Measurements from ENCODE around the gene GLDN.

The GLDN gene

DNA sequence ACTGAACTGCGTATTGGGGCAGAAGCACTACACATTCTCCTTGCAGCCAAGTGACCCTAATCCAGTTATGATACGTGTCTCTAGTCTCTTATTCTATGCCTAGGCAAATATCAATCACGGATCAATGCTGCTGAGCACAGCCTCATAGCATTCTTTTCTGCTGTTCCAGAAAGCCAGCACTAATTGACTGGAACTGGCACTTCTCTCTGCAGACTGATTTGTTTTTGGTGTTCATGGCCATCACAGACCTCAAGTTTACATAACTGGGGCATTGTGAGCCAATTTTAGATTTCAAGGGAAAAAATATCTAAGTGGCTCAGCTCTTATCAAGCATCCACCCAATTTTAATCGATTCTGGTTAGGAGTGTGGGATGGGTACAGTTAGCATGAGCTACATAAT, 37.9 kb downstream of the GLDN start:
- no peak overlapping the region for H3K27ac Mint-ChIP-seq
- no peaks in the 10 kb centered on the region for H3K4me1 Mint-ChIP-seq (ENCODE audit: low read depth)
- H3K4me3 Mint-ChIP-seq, result no peak overlapping the region
- H3K36me3 Mint-ChIP-seq (ENCODE audit: low read depth), result no peaks in the 10 kb centered on the region
- H3K9me3 Mint-ChIP-seq, result no peaks in the 10 kb centered on the region
- peaks cover 4% of the 10 kb centered on the region for H3K27me3 Mint-ChIP-seq (ENCODE audit: low read depth)

DNA sequence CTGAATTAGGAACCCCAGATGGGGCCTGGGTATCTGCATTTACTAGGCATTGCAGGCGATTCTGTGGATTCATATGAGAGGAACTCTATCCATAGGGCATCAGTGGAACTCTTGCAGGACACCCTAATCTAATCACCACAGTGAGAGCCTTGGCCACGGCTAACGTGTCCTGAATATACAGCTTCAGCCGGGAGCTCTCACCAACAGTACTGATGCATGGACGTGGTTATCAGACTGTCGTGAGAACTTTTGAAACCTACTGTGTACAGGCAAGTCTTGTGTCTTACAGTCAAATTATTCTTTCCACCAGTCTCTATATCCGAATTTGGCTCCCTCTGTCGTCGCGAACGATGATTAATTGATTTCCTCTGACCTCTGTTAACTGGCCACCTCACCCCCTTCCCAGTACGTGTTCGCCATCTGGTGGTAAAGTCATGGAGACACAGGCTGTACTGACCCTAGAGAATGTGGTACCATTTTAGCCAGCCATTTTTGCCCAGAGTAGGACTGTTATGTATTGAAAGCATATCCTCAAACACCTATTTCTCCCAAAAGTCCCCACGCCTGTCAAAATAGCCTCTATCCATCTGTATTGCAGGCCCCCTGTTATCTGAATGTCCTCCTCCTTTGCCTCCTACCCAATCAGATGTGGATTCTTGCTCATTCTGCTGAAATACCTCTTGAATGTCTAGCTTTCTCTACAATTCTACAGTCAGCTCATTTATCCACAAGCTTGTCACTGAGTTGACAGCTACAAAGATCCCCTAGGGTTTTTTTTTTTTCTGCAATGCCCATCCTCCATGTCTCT, 39.7 kb downstream of the GLDN start:
- Mint-ChIP-seq H3K4me3 (no peak overlapping the region), H3K36me3 (ENCODE audit: low read depth) (no peaks in the 10 kb centered on the region), H3K9me3 (no peaks in the 10 kb centered on the region), H3K4me1 (ENCODE audit: low read depth) (no peaks in the 10 kb centered on the region), H3K27me3 (ENCODE audit: low read depth) (peaks cover 4% of the 10 kb centered on the region), H3K27ac (no peak overlapping the region)

DNA sequence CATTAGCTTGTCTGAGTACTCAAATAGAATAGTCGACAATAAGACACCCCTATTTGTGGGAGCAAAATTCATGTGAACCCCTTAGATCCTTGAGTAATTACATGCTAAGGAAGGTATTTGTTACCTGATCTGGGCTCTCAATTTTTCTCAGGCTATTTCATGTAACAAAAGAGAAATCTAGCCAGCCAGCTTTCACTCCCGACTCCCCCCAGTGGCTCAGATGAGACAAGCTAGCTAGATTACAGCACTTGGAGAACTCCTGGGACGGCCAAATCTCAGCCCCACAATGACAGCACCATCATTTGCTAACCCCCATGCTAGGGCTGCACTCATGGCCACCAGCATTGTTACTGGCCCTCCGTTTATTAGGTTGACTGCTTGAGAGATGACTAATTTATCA, 41.3 kb downstream of the GLDN start:
- no peak overlapping the region for H3K4me3 Mint-ChIP-seq
- H3K4me1 Mint-ChIP-seq (ENCODE audit: low read depth), result no peaks in the 10 kb centered on the region
- no peaks in the 10 kb centered on the region for H3K36me3 Mint-ChIP-seq (ENCODE audit: low read depth)
- no peak overlapping the region for H3K27ac Mint-ChIP-seq
- H3K27me3 Mint-ChIP-seq (ENCODE audit: low read depth), result peaks cover 4% of the 10 kb centered on the region
- no peaks in the 10 kb centered on the region for H3K9me3 Mint-ChIP-seq

DNA sequence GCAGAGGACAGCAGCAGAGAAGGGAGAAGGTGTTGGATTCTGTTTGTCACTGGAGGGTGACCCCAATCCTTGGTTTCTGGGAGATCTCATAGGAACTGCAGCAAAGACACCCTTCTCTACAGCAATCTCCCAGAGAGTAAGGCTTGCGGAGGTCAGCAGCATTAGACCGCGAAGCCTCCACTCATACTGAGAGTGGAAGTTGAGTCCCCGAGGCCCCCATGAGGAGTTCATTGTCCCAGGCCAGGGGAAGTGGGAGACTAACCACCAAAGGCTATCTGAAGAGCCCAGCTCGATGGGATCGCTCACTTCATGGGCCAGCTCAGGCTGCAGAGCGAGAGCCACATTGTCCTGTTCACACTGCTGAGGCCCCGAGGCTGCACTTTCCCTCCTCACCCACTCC, 44.6 kb downstream of the GLDN start:
- Mint-ChIP-seq H3K9me3 (no peaks in the 10 kb centered on the region), H3K36me3 (ENCODE audit: low read depth) (no peaks in the 10 kb centered on the region), H3K27ac (no peak overlapping the region), H3K27me3 (ENCODE audit: low read depth) (peaks cover 4% of the 10 kb centered on the region), H3K4me1 (ENCODE audit: low read depth) (no peaks in the 10 kb centered on the region), H3K4me3 (no peak overlapping the region)

DNA sequence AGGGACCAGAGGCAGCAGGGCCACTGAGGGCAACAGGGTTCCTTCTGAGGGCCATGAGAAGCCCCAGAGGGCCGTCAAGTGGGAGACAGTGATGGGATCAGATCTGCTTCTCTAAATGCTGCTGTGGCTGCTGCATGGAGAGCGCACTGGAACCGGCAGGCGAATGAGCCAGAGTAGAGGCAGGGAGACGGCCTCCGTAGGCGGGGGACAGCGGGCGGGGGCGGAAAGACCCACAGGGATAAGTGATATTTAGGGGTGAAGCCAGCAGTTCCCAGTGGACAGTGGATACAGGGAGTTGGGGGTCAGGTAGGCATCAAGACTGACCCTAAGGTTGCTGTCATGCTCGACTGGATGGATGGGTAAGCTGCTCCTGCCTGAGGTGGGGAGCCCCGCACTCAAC, 45.0 kb downstream of the GLDN start:
- H3K9me3 Mint-ChIP-seq, result no peaks in the 10 kb centered on the region

DNA sequence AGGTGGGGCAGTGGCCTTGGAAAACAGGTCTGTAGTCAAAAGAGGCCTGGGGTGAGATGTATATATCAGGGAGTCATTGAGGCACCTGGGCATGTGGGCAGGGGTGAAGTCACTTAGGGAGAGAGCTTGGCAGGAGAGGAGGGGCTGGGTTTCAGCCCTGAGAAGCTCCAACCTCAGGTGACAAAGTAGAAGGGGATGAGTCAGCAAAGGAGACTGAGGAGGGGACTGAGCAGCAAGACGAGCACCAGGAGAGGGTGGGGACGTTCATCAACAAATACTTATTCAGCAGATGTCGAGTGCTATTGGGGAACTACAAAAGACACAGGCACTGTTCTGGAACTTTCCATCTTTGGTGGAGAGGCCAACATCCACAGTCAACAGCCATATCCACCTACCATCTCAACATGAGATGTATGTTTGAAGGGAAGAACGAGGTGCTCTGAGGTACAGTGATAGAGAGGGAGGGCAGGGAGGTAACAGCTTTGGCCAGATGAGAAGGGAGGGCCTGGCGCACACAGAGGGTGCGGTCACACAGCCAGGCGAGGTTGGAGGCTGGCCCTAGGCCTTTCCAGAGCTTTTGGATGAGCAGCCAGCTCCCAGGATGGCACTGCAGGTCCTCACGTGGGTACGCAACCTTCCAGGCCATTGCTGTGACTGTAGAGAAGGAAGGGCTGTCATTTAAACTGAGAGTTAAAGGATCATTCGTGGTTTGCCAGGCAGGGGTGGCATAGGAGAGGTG, 45.7 kb downstream of the GLDN start:
- no peaks in the 10 kb centered on the region for H3K4me1 Mint-ChIP-seq (ENCODE audit: low read depth)
- H3K27ac Mint-ChIP-seq, result no peak overlapping the region
- H3K27me3 Mint-ChIP-seq (ENCODE audit: low read depth), result peaks cover 4% of the 10 kb centered on the region
- H3K4me3 Mint-ChIP-seq, result no peak overlapping the region
- no peaks in the 10 kb centered on the region for H3K9me3 Mint-ChIP-seq
- no peaks in the 10 kb centered on the region for H3K36me3 Mint-ChIP-seq (ENCODE audit: low read depth)

More for the DNA sequence above, 45.0 kb downstream of the GLDN start:
- no peak overlapping the region for H3K27ac Mint-ChIP-seq
- peaks cover 4% of the 10 kb centered on the region for H3K27me3 Mint-ChIP-seq (ENCODE audit: low read depth)
- no peaks in the 10 kb centered on the region for H3K36me3 Mint-ChIP-seq (ENCODE audit: low read depth)
- H3K4me1 Mint-ChIP-seq (ENCODE audit: low read depth), result no peaks in the 10 kb centered on the region
- H3K4me3 Mint-ChIP-seq, result no peak overlapping the region

DNA sequence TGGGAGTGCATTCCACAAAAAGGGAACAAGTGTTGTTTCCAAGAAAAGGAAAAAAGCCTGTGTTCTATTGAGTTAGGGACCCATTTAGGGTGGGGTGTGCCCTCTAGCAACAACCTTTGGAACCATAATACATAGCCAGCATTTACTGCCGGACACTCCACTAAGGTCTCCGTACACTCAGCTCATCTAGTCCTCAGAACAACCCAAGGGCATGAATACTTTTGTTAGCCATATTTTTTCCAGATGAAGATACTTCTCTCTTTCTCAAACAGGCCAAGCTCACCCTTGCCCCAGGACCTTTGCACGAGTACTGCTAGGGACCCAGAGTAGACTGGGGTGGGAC, 46.2 kb downstream of the GLDN start:
- Mint-ChIP-seq H3K4me3 (no peak overlapping the region), H3K4me1 (ENCODE audit: low read depth) (no peaks in the 10 kb centered on the region), H3K27me3 (ENCODE audit: low read depth) (peaks cover 4% of the 10 kb centered on the region), H3K27ac (no peak overlapping the region), H3K36me3 (ENCODE audit: low read depth) (no peaks in the 10 kb centered on the region), H3K9me3 (no peaks in the 10 kb centered on the region)

DNA sequence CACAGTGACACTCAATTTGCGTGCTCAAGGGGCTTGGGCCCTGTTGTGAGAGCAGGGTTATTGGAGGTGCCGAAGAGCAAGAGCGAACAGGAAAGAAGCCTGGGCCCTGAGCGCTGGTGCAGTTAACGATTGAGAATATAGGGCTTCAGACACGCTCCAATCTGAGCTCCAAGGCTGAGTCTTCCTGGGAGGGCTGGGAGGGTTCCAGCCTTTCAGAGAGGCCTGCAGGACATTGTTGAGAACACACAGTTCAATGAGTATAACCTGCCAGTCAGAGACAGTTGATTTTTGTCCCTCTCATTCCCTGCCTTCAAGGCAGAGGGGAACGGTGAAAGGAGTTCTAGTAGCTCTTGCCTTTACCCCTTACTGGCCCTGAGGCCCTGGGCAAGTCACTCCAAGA, 47.3 kb downstream of the GLDN start:
- H3K36me3 Mint-ChIP-seq (ENCODE audit: low read depth), result no peaks in the 10 kb centered on the region
- no peak overlapping the region for H3K4me3 Mint-ChIP-seq
- no peak overlapping the region for H3K27ac Mint-ChIP-seq
- H3K4me1 Mint-ChIP-seq (ENCODE audit: low read depth), result no peaks in the 10 kb centered on the region
- H3K27me3 Mint-ChIP-seq (ENCODE audit: low read depth), result no peaks in the 10 kb centered on the region
- H3K9me3 Mint-ChIP-seq, result no peaks in the 10 kb centered on the region

DNA sequence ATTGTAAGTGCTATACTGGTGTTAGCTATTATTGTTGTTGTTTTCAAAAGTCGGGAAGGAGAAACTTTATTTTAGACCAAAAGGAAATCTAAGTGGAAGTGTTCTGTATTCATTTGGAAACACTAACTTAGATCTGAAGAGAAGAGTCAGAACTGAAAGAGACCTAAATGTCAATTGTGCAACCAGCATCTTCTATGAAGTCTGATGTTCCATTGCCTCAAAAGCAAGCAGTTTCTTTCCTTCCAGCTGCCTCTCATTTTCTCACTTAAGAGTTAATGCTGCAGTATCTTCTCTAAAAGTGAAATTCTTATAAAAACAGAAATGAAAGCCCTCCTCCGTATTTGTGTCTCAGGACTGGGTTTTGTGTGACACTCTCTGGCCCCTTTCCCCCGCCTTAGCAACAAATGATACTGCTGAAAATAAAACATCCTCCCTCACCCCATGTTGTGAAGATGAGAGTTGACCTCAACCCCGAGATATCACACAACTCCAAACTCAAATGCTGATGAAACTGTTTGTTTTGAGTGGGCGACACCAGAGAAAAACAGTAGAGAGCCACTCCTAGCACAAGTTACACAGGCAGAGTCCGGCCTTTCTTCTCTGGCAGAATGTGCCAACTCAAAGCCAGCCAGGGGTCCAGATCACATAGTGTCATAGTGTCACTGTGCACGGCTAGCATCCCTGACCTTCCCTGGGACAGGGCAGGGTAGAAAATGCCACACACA, 48.9 kb downstream of the GLDN start:
- Mint-ChIP-seq H3K9me3 (no peaks in the 10 kb centered on the region), H3K4me3 (no peak overlapping the region), H3K4me1 (ENCODE audit: low read depth) (no peaks in the 10 kb centered on the region), H3K27me3 (ENCODE audit: low read depth) (no peaks in the 10 kb centered on the region), H3K36me3 (ENCODE audit: low read depth) (no peaks in the 10 kb centered on the region), H3K27ac (no peak overlapping the region)

DNA sequence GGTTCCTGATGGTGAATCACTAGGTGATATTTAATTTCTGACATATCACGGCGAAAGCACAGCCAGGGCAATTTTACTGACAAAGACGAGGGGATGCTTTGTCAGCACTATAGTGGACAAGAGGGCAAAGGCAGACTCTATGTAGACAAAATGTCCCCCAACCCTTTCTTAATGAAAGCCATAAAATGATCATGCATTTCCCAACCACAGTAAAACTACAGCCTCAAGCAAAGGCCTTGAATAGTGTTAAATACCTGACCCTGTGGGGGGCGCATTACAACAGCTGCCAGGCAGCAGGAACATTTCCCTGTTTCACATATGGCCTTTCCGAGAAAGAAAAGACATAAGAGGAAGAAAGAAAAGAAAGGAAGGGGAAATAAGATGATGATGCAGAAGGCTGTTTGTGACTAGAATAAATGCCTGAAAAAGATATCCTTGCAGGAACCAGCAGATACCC, 49.5 kb downstream of the GLDN start:
- no peak overlapping the region for H3K4me3 Mint-ChIP-seq

DNA sequence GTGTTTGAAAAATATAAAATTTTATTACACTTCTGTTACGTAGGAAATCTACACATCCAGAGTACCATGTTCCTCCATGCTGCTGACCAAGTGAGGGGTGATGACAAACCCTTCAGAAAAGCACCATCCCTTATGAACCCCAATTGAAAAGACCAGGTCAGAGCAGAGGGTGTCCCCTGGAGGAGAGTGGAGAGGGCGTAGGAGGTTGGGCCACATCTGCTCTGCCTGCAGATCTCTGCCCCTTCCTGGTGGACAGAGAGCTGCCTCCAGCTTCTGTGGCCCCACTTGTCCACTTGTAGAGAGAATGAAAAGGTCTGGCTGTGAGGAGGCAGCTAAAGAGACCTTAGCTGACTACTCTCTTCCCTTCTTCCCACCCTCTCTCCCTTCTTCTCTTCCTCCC, 55.5 kb downstream of the GLDN start:
- Mint-ChIP-seq H3K4me3 (no peak overlapping the region), H3K36me3 (ENCODE audit: low read depth) (no peaks in the 10 kb centered on the region), H3K27ac (no peak overlapping the region), H3K27me3 (ENCODE audit: low read depth) (peaks cover 4% of the 10 kb centered on the region), H3K4me1 (ENCODE audit: low read depth) (no peaks in the 10 kb centered on the region), H3K9me3 (no peaks in the 10 kb centered on the region)

More for the DNA sequence above, 49.5 kb downstream of the GLDN start:
- no peaks in the 10 kb centered on the region for H3K36me3 Mint-ChIP-seq (ENCODE audit: low read depth)
- no peaks in the 10 kb centered on the region for H3K4me1 Mint-ChIP-seq (ENCODE audit: low read depth)
- H3K9me3 Mint-ChIP-seq, result no peaks in the 10 kb centered on the region
- H3K27me3 Mint-ChIP-seq (ENCODE audit: low read depth), result no peaks in the 10 kb centered on the region
- no peak overlapping the region for H3K27ac Mint-ChIP-seq

DNA sequence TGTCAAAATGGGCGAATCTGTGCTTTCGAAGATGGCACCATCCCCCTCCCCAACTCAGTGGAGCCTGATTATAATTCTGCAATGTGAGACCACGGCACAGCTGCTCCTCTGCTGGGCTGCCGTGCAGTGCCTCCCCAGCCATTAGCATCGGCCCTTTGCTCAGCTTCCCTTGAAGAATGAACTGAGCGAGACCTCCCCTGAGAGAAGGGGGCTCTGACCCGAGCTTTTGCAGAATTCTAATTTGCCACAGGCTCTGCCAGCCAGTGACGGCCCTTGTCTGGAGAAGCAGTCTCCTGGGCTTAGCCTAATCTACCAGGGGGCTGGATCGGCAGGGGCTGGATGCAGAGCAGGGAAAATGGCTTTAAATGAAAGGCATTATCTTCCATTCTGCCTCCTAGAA, 57.2 kb downstream of the GLDN start:
- Mint-ChIP-seq H3K36me3 (ENCODE audit: low read depth) (no peaks in the 10 kb centered on the region), H3K4me3 (no peak overlapping the region), H3K4me1 (ENCODE audit: low read depth) (no peaks in the 10 kb centered on the region), H3K27me3 (ENCODE audit: low read depth) (peaks cover 10% of the 10 kb centered on the region), H3K27ac (no peak overlapping the region), H3K9me3 (no peaks in the 10 kb centered on the region)

DNA sequence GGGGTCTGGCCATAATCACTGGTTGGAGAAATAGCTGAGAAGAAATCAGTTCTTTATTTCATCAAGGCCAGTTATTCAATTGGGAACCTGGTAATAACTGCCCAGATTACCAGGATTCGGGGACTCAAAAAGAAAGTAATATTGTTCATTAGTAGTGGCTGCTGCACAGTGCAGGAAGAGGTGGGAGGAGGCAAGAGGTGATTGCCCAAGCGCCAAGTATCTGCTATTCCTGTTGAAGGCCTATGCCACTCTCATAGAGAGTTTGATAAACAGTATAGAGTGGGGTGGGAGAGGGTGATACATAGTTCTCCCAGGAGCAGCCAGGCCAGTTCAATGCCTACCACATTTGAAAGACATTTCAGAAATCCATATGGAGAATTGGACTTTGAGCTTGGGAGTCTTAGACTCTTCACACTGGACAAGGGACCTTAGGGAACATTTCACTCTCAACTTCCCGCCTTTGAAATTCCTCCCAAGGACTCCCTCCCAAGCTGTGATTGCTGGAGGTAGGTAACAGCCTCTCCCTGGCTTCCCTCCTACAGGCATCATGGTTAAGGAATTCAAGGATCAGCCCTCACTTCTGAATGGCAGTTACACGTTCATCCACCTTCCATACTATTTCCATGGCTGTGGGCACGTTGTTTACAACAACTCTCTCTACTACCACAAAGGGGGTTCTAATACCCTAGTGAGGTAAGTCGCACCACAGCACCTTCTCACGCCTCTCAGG, 59.8 kb downstream of the GLDN start:
- no peak overlapping the region for H3K27ac Mint-ChIP-seq
- H3K36me3 Mint-ChIP-seq (ENCODE audit: low read depth), result no peaks in the 10 kb centered on the region
- no peaks in the 10 kb centered on the region for H3K4me1 Mint-ChIP-seq (ENCODE audit: low read depth)
- peaks cover 25% of the 10 kb centered on the region for H3K27me3 Mint-ChIP-seq (ENCODE audit: low read depth)
- no peak overlapping the region for H3K4me3 Mint-ChIP-seq
- no peaks in the 10 kb centered on the region for H3K9me3 Mint-ChIP-seq

DNA sequence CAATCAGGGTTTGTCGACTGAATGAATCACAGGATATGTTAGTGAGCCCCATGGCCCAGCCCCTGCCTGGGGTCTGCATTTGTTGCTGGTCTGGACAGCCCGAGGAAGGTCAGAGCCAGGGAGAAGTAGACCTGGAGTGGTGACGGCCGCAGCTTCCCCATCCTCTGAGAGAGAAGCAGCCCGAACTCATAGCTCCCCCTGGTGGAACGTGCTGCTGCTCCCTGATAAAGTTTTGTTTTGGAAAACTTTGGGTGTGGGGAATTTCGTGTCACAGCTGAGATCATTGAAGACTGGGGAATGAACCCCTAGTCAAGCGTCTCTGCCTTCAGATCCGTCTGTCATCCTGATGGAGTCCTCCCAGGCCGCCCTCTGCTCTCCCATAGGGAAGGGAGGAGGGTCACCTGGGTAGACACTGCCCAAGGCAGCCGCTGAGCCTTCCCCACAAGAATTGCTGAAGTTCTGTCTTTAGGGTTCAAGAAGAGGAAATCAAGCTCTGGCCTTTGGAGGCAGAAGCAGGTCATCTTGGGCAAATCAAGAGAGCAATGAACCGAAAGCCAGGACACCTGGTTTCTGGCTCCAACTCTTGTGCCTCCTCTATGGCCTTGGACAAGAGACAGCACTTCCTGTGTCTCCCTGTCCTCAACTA, 60.5 kb downstream of the GLDN start:
- no peaks in the 10 kb centered on the region for H3K9me3 Mint-ChIP-seq
- H3K4me1 Mint-ChIP-seq (ENCODE audit: low read depth), result no peaks in the 10 kb centered on the region
- H3K27me3 Mint-ChIP-seq (ENCODE audit: low read depth), result peaks cover 26% of the 10 kb centered on the region
- no peak overlapping the region for H3K4me3 Mint-ChIP-seq
- H3K36me3 Mint-ChIP-seq (ENCODE audit: low read depth), result no peaks in the 10 kb centered on the region
- no peak overlapping the region for H3K27ac Mint-ChIP-seq
